GM20431 (cell line): ENCODE measurements around the gene RECQL5.
"Not testable (repeated sequence)": the region's sequence is repeated elsewhere in the genome, so short reads cannot be mapped to it uniquely, and the experiment has no call there.

Source experiments
- in situ Hi-C: fragments of 300-500 bp; cut with MseI, MboI; formaldehyde crosslinking; loops from one replicate; pipeline ENCODE4 v1.15.0; 2020; ENCODE audit warnings: low sequenced_read_pairs; ENCODE audit not compliant: unreplicated experiment

The RECQL5 gene

GRCh38 chr17:75652341-75652740, 14.6 kb downstream of the RECQL5 start:
- in situ Hi-C loops = no loop called here

GRCh38 chr17:75650874-75651273, 16.1 kb downstream of the RECQL5 start:
- in situ Hi-C loops = no loop called here

- in situ Hi-C loops = no loop called here
Observed at GRCh38 chr17:75649687-75650086, 17.3 kb downstream of the RECQL5 start.

GRCh38 chr17:75647921-75648320, 19.0 kb downstream of the RECQL5 start:
- in situ Hi-C loops = no loop called here

- in situ Hi-C loops = no loop called here
Observed at GRCh38 chr17:75647061-75647460, 19.9 kb downstream of the RECQL5 start.

GRCh38 chr17:75646638-75646992, 20.3 kb downstream of the RECQL5 start:
- in situ Hi-C loops = no loop called here

- in situ Hi-C loops = no loop called here
Observed at GRCh38 chr17:75645889-75646637, 20.9 kb downstream of the RECQL5 start.

- in situ Hi-C loops = no loop called here
Observed at GRCh38 chr17:75645501-75645888, 21.5 kb downstream of the RECQL5 start.

GRCh38 chr17:75643643-75644017, 23.3 kb downstream of the RECQL5 start:
- in situ Hi-C loops = no loop called here

GRCh38 chr17:75642784-75643642, 23.9 kb downstream of the RECQL5 start:
- in situ Hi-C loops = no loop called here

- in situ Hi-C loops = no loop called here
Observed at GRCh38 chr17:75642182-75642783, 24.7 kb downstream of the RECQL5 start.

- in situ Hi-C loops = no loop called here
Observed at GRCh38 chr17:75641343-75641742, 25.6 kb downstream of the RECQL5 start.

- in situ Hi-C loops = no loop called here
Observed at GRCh38 chr17:75640556-75641119, 26.3 kb downstream of the RECQL5 start.

- in situ Hi-C loops = no loop called here
Observed at GRCh38 chr17:75639771-75640555, 27.0 kb downstream of the RECQL5 start.

GRCh38 chr17:75639327-75639726, 27.6 kb downstream of the RECQL5 start:
- in situ Hi-C loops = no loop called here

GRCh38 chr17:75638893-75639292, 28.1 kb downstream of the RECQL5 start:
- in situ Hi-C loops = no loop called here

- in situ Hi-C loops = not testable (repeated sequence)
Observed at GRCh38 chr17:75638039-75638438, 28.9 kb downstream of the RECQL5 start.

GRCh38 chr17:75637551-75637950, 29.4 kb downstream of the RECQL5 start:
- in situ Hi-C loops = no loop called here

GRCh38 chr17:75637143-75637538, 29.8 kb downstream of the RECQL5 start:
- in situ Hi-C loops = no loop called here
